A172 (cell line): ENCODE measurements around the gene E2F6. TPM values are rescaled to one million over a fixed set of nuclear protein-coding genes. Genes with fewer than 3 reads are reported as not detected.
"Not testable (repeated sequence)": the region's sequence is repeated elsewhere in the genome, so short reads cannot be mapped to it uniquely, and the experiment has no call there.

Source experiments
- DNase-seq: peaks from one replicate; pipeline ENCODE4 v3.0.0-alpha.2; 2015; ENCODE audit warnings: low spot score
- total RNA-seq: library from RNA; depleted of rRNA; stranded (reverse); fragments of >200 nt; shearing (Covaris generic); gene quantifications from 2 replicates; pipeline ENCODE4 v1.2.3, GENCODE V29; 2014

E2F6 gene
- total RNA-seq, 1 experiment from 2014 or later, result 38.8 TPM

DNA sequence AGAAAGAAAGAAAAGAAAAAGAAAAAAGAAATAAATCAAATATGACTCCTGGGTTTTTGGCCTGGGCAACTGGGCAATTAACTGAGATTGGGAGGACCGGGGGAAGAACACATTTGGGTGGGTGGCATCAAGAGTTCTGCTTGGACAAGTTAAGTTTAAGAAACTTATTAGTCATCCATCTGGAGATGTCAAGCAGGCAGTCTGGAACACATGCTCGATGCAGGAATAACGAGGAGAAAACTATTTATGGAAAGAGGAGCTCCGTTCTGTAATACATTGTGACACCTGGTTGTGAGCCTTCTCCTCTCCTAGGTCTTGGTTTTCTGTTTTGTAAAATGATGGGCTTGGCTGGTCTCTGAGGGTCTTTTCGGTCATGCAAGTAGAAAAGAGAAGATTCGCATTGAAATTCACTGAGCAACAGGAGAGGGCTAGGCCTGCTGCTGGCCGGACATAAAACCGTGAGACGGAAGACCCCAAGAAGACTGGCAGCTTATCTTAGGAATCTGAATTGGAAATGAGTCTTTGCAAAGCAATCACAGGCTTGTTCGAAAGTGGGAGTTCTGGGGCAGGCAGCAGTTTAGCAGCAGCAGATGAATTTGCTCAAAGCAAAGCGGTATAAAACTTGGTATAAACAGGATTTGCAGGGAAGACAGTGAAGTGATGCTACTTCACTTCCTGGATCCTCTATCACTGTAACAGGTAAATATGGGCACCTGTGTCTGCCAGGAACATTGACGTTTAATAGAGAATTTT, 51.4 kb downstream of the E2F6 start:
- no peak for DNase-seq

- DNase-seq, result no peak
Observed at GRCh38 chr2:11412449-11412810, 53.5 kb downstream of the E2F6 start.

- peak; percentile 46 for DNase-seq
Observed at GRCh38 chr2:11411768-11412448, 54.1 kb downstream of the E2F6 start.

GRCh38 chr2:11411244-11411643, 54.7 kb downstream of the E2F6 start:
- DNase-seq, result no peak

DNA sequence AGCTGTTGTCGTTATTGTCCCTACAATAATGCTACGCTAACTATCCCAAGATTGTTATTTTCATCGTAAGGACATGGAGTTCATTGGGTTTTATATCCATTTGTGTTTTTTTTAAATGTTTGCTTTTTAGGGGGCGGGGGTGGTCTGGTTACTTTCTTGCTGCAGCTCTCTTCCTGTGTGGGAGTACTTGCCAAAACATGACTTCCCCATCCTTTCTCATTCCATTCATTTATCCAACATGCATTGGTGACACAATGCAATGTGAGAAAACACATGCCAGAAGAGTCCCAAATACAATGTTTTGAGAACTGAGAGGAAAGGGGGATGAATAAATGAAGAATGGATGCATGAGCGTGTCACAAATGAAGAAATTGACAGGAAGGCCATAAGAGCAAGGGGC, 55.9 kb downstream of the E2F6 start:
- no peak for DNase-seq

GRCh38 chr2:11409572-11409959, 56.4 kb downstream of the E2F6 start:
- no peak for DNase-seq

- DNase-seq, result peak; percentile 21
Observed at GRCh38 chr2:11408959-11409571, 56.9 kb downstream of the E2F6 start.

- DNase-seq, result no peak
Observed at GRCh38 chr2:11407413-11407812, 58.5 kb downstream of the E2F6 start.

GRCh38 chr2:11406958-11407381, 59.0 kb downstream of the E2F6 start:
- DNase-seq, result peak; percentile 70

DNA sequence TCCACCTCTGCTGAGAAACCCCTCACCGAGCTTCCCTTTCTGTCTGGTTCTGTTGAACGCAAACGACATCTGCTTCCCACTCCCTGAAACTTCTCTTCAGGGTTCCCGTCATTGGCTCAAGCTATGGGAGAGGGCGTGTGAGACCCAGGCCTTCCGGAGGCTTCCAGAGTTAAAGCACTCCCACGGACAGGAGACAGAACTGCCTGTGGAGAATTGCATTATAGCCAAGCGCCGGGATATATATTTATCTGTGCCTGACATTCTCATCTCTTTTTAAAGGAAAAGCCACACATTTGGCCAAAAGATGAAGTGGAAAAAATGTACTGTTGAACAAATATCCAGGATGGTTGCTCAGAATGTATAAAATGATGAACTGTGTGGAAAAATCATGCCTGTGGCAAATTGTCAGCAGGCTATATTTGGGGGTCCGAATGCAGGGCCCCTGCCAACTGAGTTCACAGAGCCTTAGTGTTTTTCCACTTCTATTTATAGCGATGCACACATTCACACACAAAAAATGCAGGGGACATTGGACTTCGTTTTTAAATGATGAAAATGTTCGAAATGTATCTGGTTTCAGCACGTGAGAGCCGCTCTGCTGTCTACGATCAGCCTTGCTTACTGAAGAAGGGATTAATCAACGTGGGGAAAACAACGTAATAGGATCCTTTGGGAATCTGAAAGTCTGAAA, 59.5 kb downstream of the E2F6 start:
- DNase-seq, result no peak

- no peak for DNase-seq
Observed at GRCh38 chr2:11405599-11406266, 60.2 kb downstream of the E2F6 start.

GRCh38 chr2:11405074-11405406, 60.9 kb downstream of the E2F6 start:
- DNase-seq, result not testable (repeated sequence)

- no peak for DNase-seq
Observed at GRCh38 chr2:11404376-11405073, 61.4 kb downstream of the E2F6 start.

GRCh38 chr2:11402436-11402835, 63.5 kb downstream of the E2F6 start:
- no peak for DNase-seq

- no peak for DNase-seq
Observed at GRCh38 chr2:11399438-11399762, 66.6 kb downstream of the E2F6 start.

- no peak for DNase-seq
Observed at GRCh38 chr2:11398750-11399437, 67.1 kb downstream of the E2F6 start.

DNA sequence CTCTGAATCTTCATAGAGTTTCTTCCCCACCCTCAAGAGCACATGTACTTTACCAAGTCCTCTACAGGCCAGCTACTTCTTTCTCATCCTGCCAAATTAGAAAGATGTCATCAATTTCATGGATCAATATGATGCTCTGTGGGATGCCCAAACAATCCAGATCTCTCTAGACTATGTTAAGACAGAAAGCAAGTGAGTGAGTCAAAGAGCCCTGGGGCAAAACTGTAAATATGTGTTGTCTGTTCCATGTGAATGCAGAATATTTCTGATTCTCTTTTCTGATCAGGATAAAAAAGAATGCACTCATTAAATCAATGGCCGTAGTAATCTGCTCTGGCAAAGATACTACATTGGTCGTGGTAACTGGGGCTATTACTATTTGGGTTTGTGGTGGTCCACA, 68.4 kb downstream of the E2F6 start:
- no peak for DNase-seq

- DNase-seq, result no peak
Observed at GRCh38 chr2:11396467-11397445, 69.2 kb downstream of the E2F6 start.

- DNase-seq, result no peak
Observed at GRCh38 chr2:11396021-11396420, 69.9 kb downstream of the E2F6 start.

GRCh38 chr2:11395389-11395788, 70.6 kb downstream of the E2F6 start:
- no peak for DNase-seq
